IMR-90 (cell line): Measurements from ENCODE around the gene CYP19A1. TPM values are rescaled to one million over a fixed set of nuclear protein-coding genes. Genes with fewer than 3 reads are reported as not detected.

Source experiments
- ATAC-seq: fragments of 200-7000 bp; cut with Tn5 transposase; 2 replicates; pipeline ENCODE4 v1.9.1; 2020; ENCODE audit warnings: low read depth, mild to moderate bottlenecking, moderate library complexity
- BruUV-seq: library from RNA; stranded (reverse); fragments of 400-500 nt; replicated peaks from 2 replicates; lab custom pipeline; 2021; lab: Mats Ljungman, UMichigan
- CTCF ChIA-PET: fragments of 300-600 bp; formaldehyde crosslinking; extraction: SDS; loops from one replicate; lab custom pipeline; 2021; ENCODE audit warnings: antibody characterized with exemption; lab: Yijun Ruan, JAX
- POLR2A ChIA-PET: fragments of 300-600 bp; sonication (Branson Sonifier 250); formaldehyde crosslinking; loops from one replicate; lab custom pipeline; 2022; ENCODE audit warnings: antibody characterized with exemption; ENCODE audit not compliant: unreplicated experiment; lab: Charles Lee
- DNase-seq: peaks from one replicate; pipeline ENCODE4 v3.0.0; 2013
- H2AFZ ChIP-seq: replicated peaks from 2 replicates; pipeline ENCODE3; 2013; ENCODE audit warnings: low read length, mild to moderate bottlenecking; ENCODE audit not compliant: poor library complexity
- H2AK5ac ChIP-seq: 2 replicates; pipeline ENCODE4 v1.6.1; 2013; ENCODE audit warnings: low read depth, low read length, inconsistent platforms
- H2AK9ac ChIP-seq: replicated peaks from 2 replicates; pipeline ENCODE3; 2013; ENCODE audit warnings: mild to moderate bottlenecking, low read depth, low read length, moderate library complexity; ENCODE audit not compliant: poor library complexity
- H2BK120ac ChIP-seq: 2 replicates; pipeline ENCODE4 v1.6.1; 2013; ENCODE audit warnings: low read depth, low read length, inconsistent platforms
- H2BK15ac ChIP-seq: 3 replicates; pipeline ENCODE4 v1.6.1; 2013; ENCODE audit warnings: low read depth, low read length, inconsistent platforms
- H2BK20ac ChIP-seq: 2 replicates; pipeline ENCODE4 v1.6.1; 2013; ENCODE audit warnings: low read depth, mild to moderate bottlenecking, inconsistent platforms, low read length, moderate library complexity
- H2BK5ac ChIP-seq: 2 replicates; pipeline ENCODE4 v1.6.1; 2013; ENCODE audit warnings: mild to moderate bottlenecking, low read depth, low read length, inconsistent platforms; ENCODE audit not compliant: poor library complexity, severe bottlenecking
- H3K14ac ChIP-seq: replicated peaks from 2 replicates; pipeline ENCODE4 v1.6.1; 2013; ENCODE audit warnings: low read depth, low read length, inconsistent platforms
- H3K18ac ChIP-seq: 2 replicates; pipeline ENCODE4 v1.6.1; 2013; ENCODE audit warnings: low read depth, low read length, control low read depth
- H3K23ac ChIP-seq: 2 replicates; pipeline ENCODE4 v1.6.1; 2013; ENCODE audit warnings: low read depth, low read length, inconsistent platforms
- H3K27ac ChIP-seq: 2 replicates; pipeline ENCODE4 v1.5.1; 2013; ENCODE audit warnings: mild to moderate bottlenecking, control low read depth, low read length; ENCODE audit not compliant: insufficient read depth
- H3K27me3 ChIP-seq: 2 replicates; pipeline ENCODE4 v1.6.1; 2013; ENCODE audit warnings: low read length; ENCODE audit not compliant: control insufficient read depth, insufficient read depth
- H3K36me3 ChIP-seq: 2 replicates; pipeline ENCODE4 v1.6.1; 2013; ENCODE audit warnings: low read length, mixed read lengths; ENCODE audit not compliant: control insufficient read depth, insufficient read depth
- H3K4ac ChIP-seq: 2 replicates; pipeline ENCODE4 v1.6.1; 2013; ENCODE audit warnings: low read depth, low read length, inconsistent platforms
- H3K4me1 ChIP-seq: 2 replicates; pipeline ENCODE4 v1.6.1; 2013; ENCODE audit warnings: low read length, mixed read lengths; ENCODE audit not compliant: control insufficient read depth, insufficient read depth
- H3K4me2 ChIP-seq: 2 replicates; pipeline ENCODE4 v1.6.1; 2013; ENCODE audit warnings: low read depth, mild to moderate bottlenecking, control low read depth, low read length, moderate library complexity
- H3K4me3 ChIP-seq: 2 replicates; pipeline ENCODE4 v1.5.1; 2013; ENCODE audit warnings: low read depth, mild to moderate bottlenecking, control low read depth, low read length, moderate library complexity; ENCODE audit not compliant: insufficient read depth
- H3K56ac ChIP-seq: 2 replicates; pipeline ENCODE4 v1.6.1; 2013; ENCODE audit warnings: low read length, inconsistent platforms; ENCODE audit not compliant: insufficient read depth; ENCODE audit errors: extremely low read depth
- H3K79me1 ChIP-seq, 2 experiments: 2 replicates each; pipeline ENCODE4 v1.6.1; 2013; ENCODE audit warnings: low read length in 2 of 2, inconsistent platforms in 1 of 2, low read depth in 1 of 2
- H3K9ac ChIP-seq: 2 replicates; pipeline ENCODE4 v1.6.1; 2013; ENCODE audit warnings: low read depth, low read length, control low read depth
- H3K9me1 ChIP-seq: 2 replicates; pipeline ENCODE4 v1.6.1; 2013; ENCODE audit warnings: low read length, inconsistent platforms; ENCODE audit not compliant: insufficient read depth
- H3K9me3 ChIP-seq: 2 replicates; pipeline ENCODE4 v1.6.1; 2013; ENCODE audit warnings: low read length; ENCODE audit not compliant: control insufficient read depth, insufficient read depth
- H4K20me1 ChIP-seq: 2 replicates; pipeline ENCODE4 v1.6.1; 2013; ENCODE audit warnings: low read length, inconsistent platforms; ENCODE audit not compliant: insufficient read depth
- H4K5ac ChIP-seq: 2 replicates; pipeline ENCODE4 v1.6.1; 2013; ENCODE audit warnings: mild to moderate bottlenecking, low read depth, low read length, control low read depth
- H4K8ac ChIP-seq, 2 experiments: 2 replicates each; pipeline ENCODE4 v1.6.1; 2013; ENCODE audit warnings: low read depth in 2 of 2, low read length in 2 of 2, control low read depth in 1 of 2, inconsistent platforms in 1 of 2
- H4K91ac ChIP-seq: 2 replicates; pipeline ENCODE4 v1.6.1; 2013; ENCODE audit warnings: low read depth, low read length, inconsistent platforms; ENCODE audit not compliant: insufficient read depth
- BHLHE40 ChIP-seq: fragments of 150-350 bp; IDR thresholded peaks from 2 replicates; pipeline ENCODE4 v1.6.1; 2016; ENCODE audit warnings: mild to moderate bottlenecking, low read depth, low read length
- CEBPB ChIP-seq: IDR thresholded peaks from 2 replicates; pipeline ENCODE4 v1.6.1; 2012; ENCODE audit warnings: low read depth, low read length, improper control_type of control experiment
- FOS ChIP-seq: fragments of 150-350 bp; IDR thresholded peaks from 2 replicates; pipeline ENCODE4 v1.6.1; 2016; ENCODE audit warnings: low read depth, low read length
- MAFK ChIP-seq: IDR thresholded peaks from 2 replicates; pipeline ENCODE4 v1.6.1; 2012; ENCODE audit warnings: low read depth, low read length, improper control_type of control experiment
- MXI1 ChIP-seq: IDR thresholded peaks from 2 replicates; pipeline ENCODE4 v1.6.1; 2012; ENCODE audit warnings: low read depth, mild to moderate bottlenecking, low read length, moderate library complexity, borderline replicate concordance
- NFE2L2 ChIP-seq: fragments of 150-350 bp; IDR thresholded peaks from 2 replicates; pipeline ENCODE4 v1.6.1; 2016; ENCODE audit warnings: low read depth, mild to moderate bottlenecking, low read length
- WGBS, 2 experiments: methylation state at CpG; one replicate each; pipeline versions ENCODE4 v1.1.5 to v1.1.7; 2013; ENCODE audit warnings: missing lambda C conversion rate in 2 of 2; ENCODE audit not compliant: insufficient read length in 1 of 2; ENCODE audit errors: extremely low coverage in 2 of 2; 5-methylcytosine and 5-hydroxymethylcytosine counted together
- dilution Hi-C: fragments of 300-500 bp; cut with HindIII; formaldehyde crosslinking; loops from one replicate; pipeline ENCODE4 v1.14.3; 2018; ENCODE audit warnings: low sequenced_read_pairs; ENCODE audit not compliant: unreplicated experiment
- in situ Hi-C: fragments of 300-500 bp; cut with MboI; formaldehyde crosslinking; loops from 3 replicates; pipeline ENCODE4 v1.14.3; 2019; ENCODE audit warnings: low sequenced_read_pairs, inconsistent platforms, mixed read lengths
- intact Hi-C: fragments of 100-400 bp; cut with micrococcal nuclease; formaldehyde crosslinking; loops from 2 replicates; pipeline ENCODE4 v1.10.0; 2022
- polyA plus RNA-seq, 3 experiments: library from polyadenylated mRNA; depleted of rRNA; stranded (reverse); fragments of >200 nt; gene quantifications; 2 replicates each; pipeline ENCODE4 v1.2.3, GENCODE V29; 2012; ENCODE audit warnings: low replicate concordance in 1 of 3
- total RNA-seq: library from RNA; depleted of rRNA; stranded (reverse); fragments of >200 nt; gene quantifications from 2 replicates; pipeline ENCODE4 v1.2.3, GENCODE V29; 2012

CYP19A1 gene
- total and polyA plus RNA-seq, 2 of the 4 experiments (the other 2 are of a cell fraction) = not detected

GRCh38 chr15:51386486-51386885 is 48.1 kb upstream of the CYP19A1 start:
- in situ Hi-C loops (no loop called here), dilution Hi-C loops (no loop called here)
- ATAC-seq = no peak

More at GRCh38 chr15:51386486-51386885, 48.1 kb upstream of the CYP19A1 start:
- Histone ChIP-seq H3K4me3 (no peak overlapping the region), H3K36me3 (no peaks in the 10 kb centered on the region), H2AK9ac (no peak overlapping the region), H3K14ac (no peak overlapping the region), H4K20me1 (no peaks in the 10 kb centered on the region), H3K23ac (no peak overlapping the region), H2BK15ac (no peak overlapping the region), H3K4me2 (no peak overlapping the region), H2BK20ac (no peak overlapping the region), H3K9ac (no peak overlapping the region), H2AFZ (no peak overlapping the region), H3K9me1 (no peaks in the 10 kb centered on the region; the same call in 1 of the 2 replicates), H2AK5ac (no peak overlapping the region), H3K9me3 (no peaks in the 10 kb centered on the region), H3K56ac (no peak overlapping the region), H4K5ac (no peak overlapping the region), H2BK120ac (no peak overlapping the region), H3K18ac (no peak overlapping the region), H4K91ac (no peak overlapping the region), H3K4ac (no peak overlapping the region), H3K4me1 (no peaks in the 10 kb centered on the region), H3K79me1 (no peaks in the 10 kb centered on the region), H3K27me3 (peaks cover 25% of the 10 kb centered on the region), H4K8ac (no peak overlapping the region), H3K27ac (no peak overlapping the region), H2BK5ac (no peak overlapping the region)
- WGBS, 2 experiments = 96% methylated on average over 9 of the region's 12 CpGs; no CpG with 5 or more reads in 1 of the 2 experiments
- ChIA-PET CTCF (no interaction called here), POLR2A (no interaction called here)
- TF ChIP-seq MXI1 (no peak), BHLHE40 (no peak), FOS (no peak), CEBPB (no peak), NFE2L2 (no peak), MAFK (no peak)
- no peak for DNase-seq
- intact Hi-C loops = no loop called here
- BruUV-seq = no TSS peak
